ENCODE data around the gene ARF4.

Gene ARF4

DNA sequence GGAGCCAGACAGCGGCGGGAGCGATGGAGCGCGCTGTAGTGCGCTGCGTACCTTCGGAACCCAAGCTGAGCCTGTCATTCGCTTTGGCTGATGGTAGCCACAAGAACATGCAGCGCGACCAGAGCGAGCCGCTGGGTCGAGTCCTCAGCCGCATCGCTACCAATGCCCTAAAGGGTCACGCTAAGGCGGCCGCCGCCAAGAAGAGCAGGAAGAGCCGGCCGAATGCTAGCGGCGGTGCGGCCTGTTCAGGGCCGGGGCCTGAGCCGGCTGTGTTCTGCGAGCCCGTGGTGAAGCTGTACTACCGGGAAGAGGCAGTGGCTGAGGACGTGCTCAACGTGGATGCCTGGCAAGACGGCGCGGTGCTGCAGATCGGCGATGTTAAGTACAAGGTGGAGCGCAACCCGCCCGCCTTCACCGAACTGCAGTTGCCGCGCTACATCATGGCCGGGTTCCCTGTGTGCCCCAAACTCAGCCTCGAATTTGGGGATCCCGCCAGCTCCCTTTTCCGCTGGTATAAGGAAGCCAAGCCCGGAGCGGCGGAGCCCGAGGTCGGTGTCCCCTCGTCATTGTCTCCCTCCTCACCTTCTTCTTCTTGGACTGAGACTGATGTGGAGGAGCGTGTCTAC, 40.6 kb downstream of the ARF4 start:
- H3K4me3 Mint-ChIP-seq: peak overlapping the region; percentile 97
- DNase-seq: no peak
- peak overlapping the region; percentile 100 for H3K27ac Mint-ChIP-seq
- H3K36me3 Mint-ChIP-seq (ENCODE audit: low read depth): peaks cover 21% of the 10 kb centered on the region
- peaks cover 7% of the 10 kb centered on the region for H3K27me3 Mint-ChIP-seq (ENCODE audit: low read depth, poor library complexity)
- TF ChIP-seq, protein P1, sequence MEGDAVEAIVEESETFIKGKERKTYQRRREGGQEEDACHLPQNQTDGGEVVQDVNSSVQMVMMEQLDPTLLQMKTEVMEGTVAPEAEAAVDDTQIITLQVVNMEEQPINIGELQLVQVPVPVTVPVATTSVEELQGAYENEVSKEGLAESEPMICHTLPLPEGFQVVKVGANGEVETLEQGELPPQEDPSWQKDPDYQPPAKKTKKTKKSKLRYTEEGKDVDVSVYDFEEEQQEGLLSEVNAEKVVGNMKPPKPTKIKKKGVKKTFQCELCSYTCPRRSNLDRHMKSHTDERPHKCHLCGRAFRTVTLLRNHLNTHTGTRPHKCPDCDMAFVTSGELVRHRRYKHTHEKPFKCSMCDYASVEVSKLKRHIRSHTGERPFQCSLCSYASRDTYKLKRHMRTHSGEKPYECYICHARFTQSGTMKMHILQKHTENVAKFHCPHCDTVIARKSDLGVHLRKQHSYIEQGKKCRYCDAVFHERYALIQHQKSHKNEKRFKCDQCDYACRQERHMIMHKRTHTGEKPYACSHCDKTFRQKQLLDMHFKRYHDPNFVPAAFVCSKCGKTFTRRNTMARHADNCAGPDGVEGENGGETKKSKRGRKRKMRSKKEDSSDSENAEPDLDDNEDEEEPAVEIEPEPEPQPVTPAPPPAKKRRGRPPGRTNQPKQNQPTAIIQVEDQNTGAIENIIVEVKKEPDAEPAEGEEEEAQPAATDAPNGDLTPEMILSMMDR (IDR thresholded peaks at IDR 0.05): no peak
- H3K9me3 Mint-ChIP-seq: peaks cover 3% of the 10 kb centered on the region
- peaks cover 44% of the 10 kb centered on the region for H3K4me1 Mint-ChIP-seq

DNA sequence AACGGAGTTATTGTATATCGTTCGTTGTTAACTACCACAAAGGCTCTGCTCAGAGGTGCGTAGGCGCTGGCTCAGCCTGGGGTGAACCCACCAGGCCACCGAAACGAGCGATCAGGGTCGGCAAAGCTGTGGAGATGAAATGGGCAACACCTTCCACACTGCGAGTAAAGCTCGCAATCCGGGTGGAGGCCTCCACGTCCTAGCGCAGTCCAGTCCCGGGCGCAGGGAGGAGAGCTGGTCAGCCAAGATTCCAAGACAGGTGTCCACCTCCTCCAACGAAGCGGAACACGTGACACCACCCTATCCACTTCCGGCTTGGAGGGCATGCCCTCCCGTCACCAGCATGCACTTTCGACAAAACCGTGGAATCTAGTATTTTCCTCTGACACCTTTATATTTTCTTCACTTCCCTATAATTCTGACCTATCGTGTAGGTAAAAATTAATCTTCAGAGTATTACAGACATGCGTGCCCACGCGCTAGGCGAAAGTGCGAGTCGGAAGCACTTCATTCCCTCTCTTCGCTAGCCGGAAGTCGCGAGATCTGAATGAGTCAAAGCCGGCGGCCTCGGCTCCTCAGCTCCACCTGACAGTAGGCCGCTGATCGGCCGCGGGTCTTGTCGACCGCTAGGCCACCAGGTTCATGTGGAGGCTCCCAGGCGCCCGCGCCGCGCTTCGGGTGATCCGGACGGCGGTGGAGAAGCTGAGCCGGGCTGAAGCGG, 41.2 kb downstream of the ARF4 start, which contains the start of gene PDE12:
Gene PDE12 (plus strand): TSS at position 537 of the 721 bp plus-strand sequence. CDS start 106 bp downstream, at position 643.
- DNase-seq: peak; percentile 73
- H3K9me3 Mint-ChIP-seq: peaks cover 3% of the 10 kb centered on the region
- H3K4me3 Mint-ChIP-seq: peak within 1 kb of the TSS; percentile 97
- peaks cover 21% of the 10 kb centered on the region for H3K36me3 Mint-ChIP-seq (ENCODE audit: low read depth)
- TF ChIP-seq, protein P1 (IDR thresholded peaks at IDR 0.05): no peak
- peak within 1 kb of the TSS; percentile 100 for H3K27ac Mint-ChIP-seq
- H3K27me3 Mint-ChIP-seq (ENCODE audit: low read depth, poor library complexity): peaks cover 7% of the 10 kb centered on the region
- H3K4me1 Mint-ChIP-seq: peaks cover 44% of the 10 kb centered on the region

DNA sequence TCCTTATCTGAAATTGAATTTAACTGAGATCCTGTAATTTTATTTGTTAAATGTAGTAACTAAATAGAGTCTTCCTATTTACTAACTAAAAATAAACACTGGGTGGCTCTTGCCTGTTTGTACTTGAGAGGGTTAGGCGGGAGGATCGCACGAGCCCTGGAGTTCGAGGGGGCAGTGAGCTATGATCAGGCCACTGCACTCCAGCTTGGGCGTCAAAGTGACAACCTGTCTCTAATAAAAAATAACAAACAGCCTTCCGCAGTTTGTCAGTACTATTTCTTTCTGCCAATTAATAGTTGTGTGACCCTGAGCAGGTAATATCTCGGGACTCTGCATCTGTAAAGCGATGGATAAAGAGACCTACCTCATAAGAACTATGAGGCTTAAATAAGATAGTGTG, 41.8 kb downstream of the ARF4 start:
- TF ChIP-seq, protein P1 (IDR thresholded peaks at IDR 0.05): no peak
- no peak for DNase-seq
- Mint-ChIP-seq H3K4me3 (peak overlapping the region; percentile 97), H3K27ac (peak overlapping the region; percentile 100), H3K4me1 (peaks cover 44% of the 10 kb centered on the region), H3K27me3 (ENCODE audit: low read depth, poor library complexity) (peaks cover 7% of the 10 kb centered on the region), H3K9me3 (peaks cover 3% of the 10 kb centered on the region), H3K36me3 (ENCODE audit: low read depth) (peaks cover 15% of the 10 kb centered on the region)

DNA sequence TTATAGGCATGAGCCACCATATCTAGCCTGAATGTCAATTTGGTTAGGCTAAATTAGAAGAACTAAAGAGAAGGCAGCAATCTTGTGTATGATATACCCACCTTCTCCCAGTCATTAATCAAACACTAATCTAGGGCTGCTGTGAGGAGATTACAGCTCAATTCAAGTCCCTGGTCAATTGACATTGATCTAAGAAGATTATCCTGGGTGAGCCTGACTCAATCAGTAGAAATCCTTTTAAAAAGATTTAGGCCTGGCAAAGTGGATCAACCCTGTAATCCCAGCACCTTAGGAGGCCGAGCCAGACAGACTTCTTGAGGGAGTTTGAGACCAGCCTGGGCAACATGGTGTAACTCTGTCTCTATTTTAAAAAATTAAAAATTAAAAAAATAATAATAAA, 50.5 kb downstream of the ARF4 start:
- H3K36me3 Mint-ChIP-seq (ENCODE audit: low read depth): no peaks in the 10 kb centered on the region
- no peak for DNase-seq
- TF ChIP-seq, protein P1 (IDR thresholded peaks at IDR 0.05): no peak
- peaks cover 5% of the 10 kb centered on the region for H3K27me3 Mint-ChIP-seq (ENCODE audit: low read depth, poor library complexity)
- no peak overlapping the region for H3K27ac Mint-ChIP-seq
- H3K4me3 Mint-ChIP-seq: no peak overlapping the region
- no peaks in the 10 kb centered on the region for H3K9me3 Mint-ChIP-seq
- peaks cover 36% of the 10 kb centered on the region for H3K4me1 Mint-ChIP-seq

DNA sequence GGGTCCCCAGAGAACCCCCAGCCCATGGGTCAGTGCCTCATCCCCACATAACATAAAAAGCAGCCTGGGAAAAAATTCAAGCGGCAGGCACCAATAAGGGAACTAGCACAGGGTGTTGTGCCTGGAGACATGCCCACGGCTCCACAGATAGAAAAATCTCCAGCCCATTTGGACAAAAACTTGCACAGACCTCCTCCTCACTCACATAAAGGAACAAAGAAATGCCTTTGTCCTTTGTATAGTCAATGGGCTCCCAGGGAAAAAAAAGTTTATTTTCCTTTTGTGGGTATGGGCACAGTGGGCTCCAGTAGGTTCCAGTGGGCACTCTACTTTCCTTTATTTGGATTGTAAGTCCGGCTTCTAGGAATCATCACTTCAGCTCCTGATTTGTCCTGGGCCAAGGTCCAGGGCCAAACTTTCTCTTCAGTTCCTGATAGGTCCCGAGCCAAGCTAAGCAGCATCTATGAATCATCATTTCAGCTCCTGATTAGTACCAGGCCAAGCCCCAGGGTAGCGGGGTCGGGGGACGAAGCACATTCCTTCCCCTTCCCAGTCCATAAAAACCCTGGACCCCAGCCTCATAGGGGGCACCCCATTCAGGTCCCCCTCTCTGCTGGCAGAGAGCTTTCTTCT, 51.4 kb downstream of the ARF4 start:
- TF ChIP-seq, protein P1 (IDR thresholded peaks at IDR 0.05): no peak
- DNase-seq: no peak
- Mint-ChIP-seq H3K27ac (peak overlapping the region; percentile 96), H3K4me1 (peaks cover 36% of the 10 kb centered on the region), H3K9me3 (no peaks in the 10 kb centered on the region), H3K36me3 (ENCODE audit: low read depth) (no peaks in the 10 kb centered on the region), H3K4me3 (peak overlapping the region; percentile 18), H3K27me3 (ENCODE audit: low read depth, poor library complexity) (peaks cover 12% of the 10 kb centered on the region)

Data from nephron progenitor cell (in vitro differentiated cells).